ENCODE measurements around the gene IGFBPL1. TPM values are rescaled to one million over a fixed set of nuclear protein-coding genes. Genes with fewer than 3 reads are reported as not detected.
"Not testable (repeated sequence)": the region's sequence is repeated elsewhere in the genome, so short reads cannot be mapped to it uniquely, and the experiment has no call there.

The IGFBPL1 gene
- total RNA-seq, 2 donors from 2014 or later: not detected

DNA sequence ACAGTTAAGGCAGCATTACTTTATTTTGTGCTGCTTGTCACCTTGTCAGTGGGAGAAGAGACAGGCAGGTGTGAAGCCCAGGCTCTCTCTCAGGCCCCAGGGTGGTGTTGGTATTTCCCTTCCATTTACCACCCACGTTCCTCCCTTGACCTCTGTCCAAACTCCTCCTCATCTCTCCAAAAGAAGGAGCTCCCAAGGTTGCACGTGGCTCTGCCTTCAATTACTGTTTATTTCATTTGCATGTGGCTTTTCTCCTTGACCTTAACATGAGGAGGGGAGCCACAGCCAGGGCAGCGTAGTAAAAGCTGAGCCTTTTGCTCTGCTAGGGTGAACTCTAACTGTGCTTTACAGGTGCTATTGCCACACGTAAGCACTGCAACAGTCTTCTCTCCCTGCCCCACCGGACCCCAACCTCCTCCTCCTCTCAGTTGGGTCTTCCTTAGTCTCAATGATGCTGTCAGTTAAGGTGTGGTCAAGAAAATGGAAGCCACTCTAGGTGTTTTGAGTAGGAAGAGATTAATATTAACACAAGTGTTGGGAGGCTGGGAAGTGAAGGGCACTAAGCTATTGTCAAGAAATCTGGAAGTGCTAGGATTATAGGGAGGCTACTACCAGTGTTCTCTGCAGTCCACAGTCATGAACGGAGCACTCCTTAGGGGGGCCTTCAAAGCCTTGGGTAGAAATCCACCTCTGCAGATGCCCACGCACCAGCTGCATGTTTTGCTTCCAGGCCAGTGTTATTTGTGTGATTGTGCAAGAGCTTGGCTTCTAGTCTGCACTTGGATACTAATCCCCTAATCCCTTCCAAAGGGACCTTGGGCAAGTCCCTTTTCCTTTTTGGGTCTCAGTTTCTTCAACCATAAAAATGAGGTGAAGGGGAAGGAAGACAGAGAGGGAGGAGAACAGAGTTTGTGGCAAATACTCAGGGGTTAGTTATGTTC, 35.7 kb downstream of the IGFBPL1 start:
- Mint-ChIP-seq H3K36me3 (ENCODE audit: low read depth) (peaks cover 3% of the 10 kb centered on the region), H3K27ac (no peak overlapping the region), H3K4me1 (peaks cover 14% of the 10 kb centered on the region), H3K4me3 (no peak overlapping the region), H3K27me3 (peaks cover 8% of the 10 kb centered on the region)
- DNase-seq (no peak), ATAC-seq (no peak)
- no peaks in the 10 kb centered on the region for H3K9me3 ChIP-seq (ENCODE audit: control insufficient read depth, low read length, poor library complexity, severe bottlenecking)

DNA sequence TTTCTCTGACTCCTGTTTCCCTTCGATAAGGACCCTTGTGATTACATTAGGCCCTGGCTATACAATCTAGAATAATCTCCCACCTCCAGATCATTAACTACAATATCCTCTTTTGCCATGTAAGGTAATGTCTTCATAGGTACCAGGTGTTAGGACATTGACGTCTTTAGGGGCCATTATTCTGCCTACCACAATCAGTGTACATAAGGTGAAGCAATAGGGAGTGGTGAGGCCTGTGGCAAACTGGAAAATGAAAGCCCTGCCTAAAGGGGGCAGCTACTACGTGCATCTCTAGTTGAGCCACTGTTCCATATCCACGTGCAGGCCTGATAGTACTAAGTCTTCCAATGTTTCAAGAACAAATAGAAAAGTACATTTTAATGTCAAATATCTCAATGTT, 36.5 kb downstream of the IGFBPL1 start:
- ATAC-seq (no peak), DNase-seq (no peak)
- H3K4me1 Mint-ChIP-seq: peaks cover 6% of the 10 kb centered on the region
- H3K27me3 Mint-ChIP-seq: peaks cover 8% of the 10 kb centered on the region
- no peak overlapping the region for H3K4me3 Mint-ChIP-seq
- H3K9me3 ChIP-seq (ENCODE audit: control insufficient read depth, low read length, poor library complexity, severe bottlenecking): no peaks in the 10 kb centered on the region
- no peak overlapping the region for H3K27ac Mint-ChIP-seq
- H3K36me3 Mint-ChIP-seq (ENCODE audit: low read depth): peaks cover 3% of the 10 kb centered on the region

DNA sequence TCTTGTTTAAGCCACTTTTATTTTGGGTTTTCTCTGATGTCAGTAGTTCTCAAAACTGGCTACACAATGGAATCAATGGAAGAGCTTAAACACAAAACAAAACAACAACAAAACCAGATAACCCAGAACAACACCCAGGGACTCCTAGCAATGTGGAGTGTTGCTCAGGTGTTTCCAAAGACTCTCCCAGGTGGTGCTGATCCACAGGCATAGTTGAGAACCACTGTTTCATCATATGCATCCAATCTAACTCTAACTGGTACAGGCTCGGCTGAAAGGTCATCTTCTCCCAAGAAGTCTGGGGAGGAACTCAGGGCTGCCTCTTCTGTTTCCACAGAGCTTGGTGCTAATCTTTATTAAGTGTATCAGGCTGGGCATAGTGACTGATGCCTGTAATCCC, 37.2 kb downstream of the IGFBPL1 start:
- Mint-ChIP-seq H3K27ac (no peak overlapping the region), H3K4me1 (peaks cover 4% of the 10 kb centered on the region), H3K36me3 (ENCODE audit: low read depth) (peaks cover 3% of the 10 kb centered on the region), H3K27me3 (peaks cover 8% of the 10 kb centered on the region), H3K4me3 (no peak overlapping the region)
- H3K9me3 ChIP-seq (ENCODE audit: control insufficient read depth, low read length, poor library complexity, severe bottlenecking): no peaks in the 10 kb centered on the region
- no peak for ATAC-seq
- no peak for DNase-seq

DNA sequence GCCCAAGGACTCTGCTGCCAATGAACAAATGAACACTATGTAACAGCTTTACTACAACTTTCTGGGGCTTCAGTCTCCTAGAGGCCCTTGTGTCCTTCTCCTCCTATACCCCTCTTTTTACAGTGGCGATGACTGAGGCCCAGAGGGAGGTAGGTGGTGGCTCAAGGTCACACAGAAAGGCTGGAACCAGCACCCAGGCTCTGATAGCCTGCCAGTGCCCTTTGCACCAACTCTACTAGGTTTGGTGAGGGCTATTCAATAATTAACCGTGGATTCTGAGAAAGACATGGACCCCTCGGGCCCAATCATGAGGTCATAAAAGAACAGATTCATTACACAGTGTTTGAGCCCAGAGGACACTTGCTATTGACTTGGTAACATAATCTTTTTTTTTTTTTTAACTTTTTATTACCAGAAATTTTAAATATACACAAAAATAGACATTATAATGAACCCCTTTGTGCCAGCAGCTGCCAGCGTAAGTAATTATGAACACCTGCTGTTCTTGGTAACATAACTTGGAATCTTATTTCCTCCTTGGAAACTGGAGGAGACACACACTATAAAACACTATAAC, 37.8 kb downstream of the IGFBPL1 start:
- Mint-ChIP-seq H3K27me3 (peaks cover 8% of the 10 kb centered on the region), H3K36me3 (ENCODE audit: low read depth) (peaks cover 3% of the 10 kb centered on the region), H3K4me3 (no peak overlapping the region), H3K27ac (no peak overlapping the region), H3K4me1 (peaks cover 2% of the 10 kb centered on the region)
- ATAC-seq (no peak), DNase-seq (no peak)
- H3K9me3 ChIP-seq (ENCODE audit: control insufficient read depth, low read length, poor library complexity, severe bottlenecking): no peaks in the 10 kb centered on the region

DNA sequence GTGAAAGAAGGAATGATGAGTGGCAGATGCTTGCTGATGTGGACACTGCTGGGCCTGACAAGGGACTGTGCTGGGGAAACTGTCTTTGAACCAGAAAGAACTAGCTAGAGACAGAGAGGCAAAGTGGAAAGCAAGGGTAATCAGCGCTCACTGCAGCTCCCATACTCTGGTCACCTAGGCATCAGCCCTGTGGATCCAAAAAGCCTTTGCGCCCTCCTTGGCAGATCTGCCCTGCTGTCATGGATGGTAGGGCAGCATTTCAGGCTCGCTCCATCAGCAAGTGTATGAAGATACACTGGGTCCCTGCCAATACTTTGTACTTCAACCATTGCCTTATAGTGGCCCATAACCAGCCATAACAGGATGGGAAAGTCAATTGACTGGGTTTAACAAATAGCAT, 38.4 kb downstream of the IGFBPL1 start:
- H3K27me3 Mint-ChIP-seq: peaks cover 8% of the 10 kb centered on the region
- H3K4me1 Mint-ChIP-seq: peaks cover 2% of the 10 kb centered on the region
- H3K4me3 Mint-ChIP-seq: no peak overlapping the region
- ATAC-seq (no peak), DNase-seq (no peak)
- H3K27ac Mint-ChIP-seq: no peak overlapping the region
- H3K36me3 Mint-ChIP-seq (ENCODE audit: low read depth): peaks cover 3% of the 10 kb centered on the region
- no peaks in the 10 kb centered on the region for H3K9me3 ChIP-seq (ENCODE audit: control insufficient read depth, low read length, poor library complexity, severe bottlenecking)

DNA sequence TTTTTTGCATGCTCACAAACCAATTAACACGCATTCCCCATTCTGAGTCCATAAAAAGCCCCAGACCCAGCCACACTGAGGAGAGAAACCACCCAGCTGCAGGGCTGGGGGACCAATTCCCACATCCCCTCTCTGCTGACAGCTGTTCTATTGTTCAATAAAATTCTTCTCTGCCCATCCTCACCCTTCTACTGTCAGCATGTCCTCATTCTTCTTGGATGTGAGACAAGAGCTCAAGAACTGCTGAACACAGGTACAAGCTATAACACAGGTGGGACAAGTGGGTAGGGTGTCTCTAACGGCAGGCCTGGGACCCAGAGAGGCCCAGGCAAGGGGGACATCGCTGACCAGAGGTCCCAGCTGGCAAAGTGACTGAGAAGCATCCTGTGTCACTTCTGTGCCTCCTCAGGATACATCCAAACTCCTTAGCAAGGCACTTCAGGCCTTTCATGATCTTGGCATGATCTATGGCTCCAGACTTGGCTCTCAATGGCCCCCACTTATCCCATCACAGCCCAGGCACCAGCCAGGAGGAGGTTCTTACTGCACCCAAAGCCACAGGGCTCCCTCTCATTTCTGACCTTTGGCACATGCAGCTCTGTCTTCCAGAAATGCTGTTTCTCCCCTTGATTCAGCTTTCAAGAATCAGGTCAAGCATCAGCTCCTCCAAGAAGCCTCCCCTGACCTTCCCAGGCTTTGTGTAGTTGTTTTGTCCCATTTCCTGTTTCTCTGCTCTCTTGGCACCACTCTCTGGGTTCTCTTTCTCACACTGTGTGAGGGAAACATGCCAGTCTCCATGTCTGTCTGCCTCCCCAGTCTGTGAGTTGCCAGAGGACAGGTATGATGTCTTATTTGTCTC, 39.0 kb downstream of the IGFBPL1 start:
- Mint-ChIP-seq H3K27me3 (peaks cover 8% of the 10 kb centered on the region), H3K36me3 (ENCODE audit: low read depth) (peaks cover 3% of the 10 kb centered on the region), H3K4me1 (peaks cover 2% of the 10 kb centered on the region), H3K4me3 (no peak overlapping the region), H3K27ac (no peak overlapping the region)
- ATAC-seq (no peak), DNase-seq (no peak)
- H3K9me3 ChIP-seq (ENCODE audit: control insufficient read depth, low read length, poor library complexity, severe bottlenecking): no peaks in the 10 kb centered on the region

DNA sequence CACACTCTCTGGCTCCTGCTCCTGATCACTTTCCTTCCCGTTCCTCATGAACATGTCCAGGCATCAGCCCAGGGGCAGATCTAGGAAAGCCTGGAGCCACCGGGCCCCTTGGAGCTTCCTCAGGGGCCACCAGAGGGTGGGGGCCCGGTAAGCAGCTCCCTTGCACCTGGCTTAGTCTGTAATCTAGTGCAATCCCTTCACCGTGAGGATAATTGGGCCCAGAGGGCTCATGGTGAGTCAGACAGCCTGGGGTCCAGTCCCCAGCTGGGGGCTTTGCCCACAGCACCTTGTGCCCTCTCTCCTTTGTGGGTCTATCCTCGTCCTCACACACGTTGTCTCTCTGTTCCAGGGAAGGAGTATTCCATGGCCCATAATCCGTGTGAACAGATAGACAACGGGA, 42.1 kb downstream of the IGFBPL1 start:
- H3K9me3 ChIP-seq (ENCODE audit: control insufficient read depth, low read length, poor library complexity, severe bottlenecking): no peaks in the 10 kb centered on the region
- Mint-ChIP-seq H3K27me3 (no peaks in the 10 kb centered on the region), H3K4me3 (no peak overlapping the region), H3K27ac (no peak overlapping the region), H3K36me3 (ENCODE audit: low read depth) (peaks cover 3% of the 10 kb centered on the region), H3K4me1 (peaks cover 2% of the 10 kb centered on the region)
- DNase-seq (no peak), ATAC-seq (no peak)

DNA sequence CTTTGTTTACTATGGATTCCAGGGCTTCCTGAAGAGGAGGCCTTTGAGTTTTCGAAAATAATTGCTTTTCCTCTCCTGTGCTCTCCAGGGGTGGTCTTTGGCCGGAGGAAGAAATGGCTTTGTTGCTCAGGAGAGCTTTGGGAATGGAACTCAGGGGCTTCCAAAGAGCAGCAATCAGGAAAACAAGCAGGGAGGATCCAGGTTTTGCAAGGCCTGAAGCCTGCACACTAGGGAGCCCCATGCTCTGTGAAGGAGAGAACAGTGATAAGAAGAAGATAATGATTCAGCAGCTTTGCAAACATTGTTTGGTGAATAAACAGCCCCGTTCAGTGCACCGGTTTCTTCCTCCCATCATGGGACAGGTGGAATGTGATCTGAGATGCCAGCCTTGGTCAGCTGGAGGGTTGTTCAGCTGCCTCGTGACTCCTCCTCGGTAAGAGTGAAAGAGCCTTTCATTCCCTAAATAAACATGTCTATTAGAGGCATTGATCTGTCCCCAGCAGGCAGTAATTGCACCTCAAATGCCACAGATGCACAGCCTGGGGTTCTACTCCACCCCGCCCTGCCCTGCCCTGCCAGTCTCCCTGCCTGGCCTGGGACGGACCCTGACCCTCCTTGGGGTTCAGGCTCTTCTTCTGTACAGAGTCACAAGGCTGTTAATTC, 43.3 kb downstream of the IGFBPL1 start:
- peaks cover 2% of the 10 kb centered on the region for H3K4me1 Mint-ChIP-seq
- DNase-seq (no peak), ATAC-seq (no peak)
- H3K27ac Mint-ChIP-seq: no peak overlapping the region
- peaks cover 3% of the 10 kb centered on the region for H3K36me3 Mint-ChIP-seq (ENCODE audit: low read depth)
- no peaks in the 10 kb centered on the region for H3K27me3 Mint-ChIP-seq
- H3K9me3 ChIP-seq (ENCODE audit: control insufficient read depth, low read length, poor library complexity, severe bottlenecking): no peaks in the 10 kb centered on the region
- no peak overlapping the region for H3K4me3 Mint-ChIP-seq

DNA sequence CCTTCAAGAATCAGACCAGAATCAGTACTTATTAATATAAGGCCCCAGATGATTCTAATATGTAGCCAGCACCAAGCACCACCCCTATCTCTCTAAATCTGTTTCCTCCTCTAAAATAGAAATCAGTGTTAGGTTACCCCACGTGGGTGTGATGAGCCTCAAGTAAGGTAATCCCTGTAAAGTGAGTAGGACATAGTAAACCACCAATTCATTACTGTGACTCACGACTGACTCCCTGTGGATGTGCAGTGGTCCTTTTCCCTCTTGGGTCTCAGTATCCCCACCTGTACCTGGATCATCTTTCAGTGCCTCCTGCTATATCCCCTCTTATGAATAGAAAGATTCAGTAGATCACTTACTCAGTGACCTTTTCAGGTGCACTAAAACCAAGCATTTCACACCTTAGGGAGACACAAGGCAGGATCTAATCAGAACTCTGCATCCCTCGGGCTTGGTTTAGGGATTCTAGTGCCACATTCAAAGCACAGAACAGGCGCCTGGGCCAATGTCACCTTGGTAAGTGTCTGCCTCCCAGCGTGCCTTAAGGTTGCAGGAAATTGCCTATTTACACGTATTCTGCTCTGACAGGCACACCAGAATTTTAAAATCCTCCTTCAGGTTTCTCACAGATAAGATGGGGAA, 43.9 kb downstream of the IGFBPL1 start:
- Mint-ChIP-seq H3K4me3 (no peak overlapping the region), H3K4me1 (peaks cover 4% of the 10 kb centered on the region), H3K27me3 (no peaks in the 10 kb centered on the region), H3K27ac (no peak overlapping the region), H3K36me3 (ENCODE audit: low read depth) (peaks cover under 1% of the 10 kb centered on the region)
- H3K9me3 ChIP-seq (ENCODE audit: control insufficient read depth, low read length, poor library complexity, severe bottlenecking): no peaks in the 10 kb centered on the region
- DNase-seq: no peak
- ATAC-seq: no peak

DNA sequence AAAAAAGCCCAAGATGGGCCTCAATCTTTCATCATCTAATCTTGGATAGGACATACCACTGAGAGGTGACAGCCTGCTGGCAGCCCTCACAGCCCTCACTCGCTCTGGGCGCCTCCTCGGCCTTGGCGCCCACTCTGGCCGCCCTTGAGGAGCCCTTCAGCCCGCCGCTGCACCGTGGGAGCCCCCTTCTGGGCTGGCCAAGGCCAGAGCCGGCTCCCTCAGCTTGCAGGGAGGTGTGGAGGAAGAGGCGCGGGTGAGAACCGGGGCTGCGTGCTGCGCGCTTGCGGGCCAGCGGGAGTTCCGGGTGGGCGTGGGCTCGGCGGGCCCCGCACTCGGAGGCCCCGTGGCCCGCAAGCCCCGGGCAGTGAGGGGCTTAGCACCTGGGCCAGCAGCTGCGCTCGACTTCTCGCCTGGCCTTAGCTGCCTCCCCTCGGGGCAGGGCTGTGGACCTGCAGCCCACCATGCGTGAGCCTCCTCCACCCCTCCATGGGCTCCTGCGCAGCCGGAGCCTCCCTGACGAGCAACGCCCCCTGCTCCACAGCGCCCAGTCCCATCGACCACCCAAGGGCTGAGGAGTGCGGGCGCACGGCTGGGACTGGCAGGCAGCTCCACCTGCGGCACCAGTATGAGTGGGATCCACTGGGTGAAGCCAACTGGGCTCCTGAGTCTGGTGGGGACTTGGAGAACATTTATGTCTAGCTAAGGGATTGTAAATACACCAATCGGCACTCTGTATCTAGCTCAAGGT, 46.7 kb downstream of the IGFBPL1 start:
- not testable (repeated sequence) for H3K27ac Mint-ChIP-seq; H3K4me3 Mint-ChIP-seq; ATAC-seq; H3K9me3 ChIP-seq (ENCODE audit: control insufficient read depth, low read length, poor library complexity, severe bottlenecking); DNase-seq; H3K36me3 Mint-ChIP-seq (ENCODE audit: low read depth); H3K27me3 Mint-ChIP-seq; H3K4me1 Mint-ChIP-seq

DNA sequence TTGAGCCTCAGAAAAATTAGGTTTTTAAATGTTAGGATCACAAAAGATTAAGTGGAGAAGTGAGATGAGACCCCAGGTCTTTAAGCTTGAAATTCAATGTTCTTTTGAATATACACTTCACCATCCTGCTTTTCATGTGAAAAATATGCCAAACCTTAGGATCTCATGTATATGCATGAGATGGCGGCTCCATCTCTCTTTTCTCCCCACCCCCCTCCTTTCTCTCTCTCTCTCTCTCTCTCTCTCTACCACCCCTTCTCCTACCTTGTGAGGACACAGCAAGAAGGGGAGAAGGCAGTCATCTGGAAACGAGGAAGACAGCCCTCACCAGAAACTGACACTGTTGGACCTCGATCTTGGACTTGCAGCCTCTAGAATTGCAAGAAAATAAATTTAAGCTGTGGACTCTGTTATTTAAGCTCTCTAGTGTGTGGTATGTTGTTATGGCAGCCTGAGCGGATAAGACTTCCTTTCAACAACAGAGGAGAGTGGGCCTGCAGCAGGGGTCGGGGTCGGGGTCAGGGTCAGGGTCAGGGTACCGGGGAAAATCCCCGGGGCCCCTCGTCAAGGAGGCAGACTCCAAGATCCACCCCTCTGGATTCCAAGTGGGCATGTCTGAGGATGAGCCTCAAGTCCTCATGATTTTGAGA, 48.1 kb downstream of the IGFBPL1 start:
- Mint-ChIP-seq H3K4me1 (peaks cover 2% of the 10 kb centered on the region), H3K4me3 (no peak overlapping the region), H3K27me3 (peaks cover 13% of the 10 kb centered on the region), H3K36me3 (ENCODE audit: low read depth) (peaks cover 2% of the 10 kb centered on the region), H3K27ac (no peak overlapping the region)
- no peak for ATAC-seq
- DNase-seq: no peak
- no peaks in the 10 kb centered on the region for H3K9me3 ChIP-seq (ENCODE audit: control insufficient read depth, low read length, poor library complexity, severe bottlenecking)

DNA sequence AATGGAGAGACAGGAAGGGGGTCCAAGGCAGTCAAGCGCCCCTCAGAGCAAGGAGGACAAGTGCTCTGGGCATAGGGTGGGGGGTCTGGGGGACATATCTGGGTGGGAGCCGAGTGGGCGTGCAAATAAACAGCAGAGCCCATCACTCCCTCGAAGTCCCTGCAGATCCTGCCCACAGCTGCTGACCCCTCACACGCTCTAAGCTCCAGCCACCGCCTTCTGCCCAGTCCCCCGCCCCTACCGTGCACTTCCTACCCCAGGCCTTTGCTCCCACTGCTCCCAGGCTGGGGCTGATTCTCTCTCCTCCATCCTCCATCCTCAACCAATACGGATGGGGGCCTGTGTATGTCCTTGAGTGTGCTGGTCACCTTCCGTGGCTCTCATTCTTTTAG, 48.7 kb downstream of the IGFBPL1 start:
- no peak for ATAC-seq
- H3K27me3 Mint-ChIP-seq: peaks cover 18% of the 10 kb centered on the region
- H3K4me1 Mint-ChIP-seq: peaks cover 2% of the 10 kb centered on the region
- no peaks in the 10 kb centered on the region for H3K9me3 ChIP-seq (ENCODE audit: control insufficient read depth, low read length, poor library complexity, severe bottlenecking)
- peaks cover 2% of the 10 kb centered on the region for H3K36me3 Mint-ChIP-seq (ENCODE audit: low read depth)
- no peak overlapping the region for H3K4me3 Mint-ChIP-seq
- DNase-seq: no peak
- no peak overlapping the region for H3K27ac Mint-ChIP-seq
